ENCODE measurements around the gene CENPQ. TPM values are rescaled to one million over a fixed set of nuclear protein-coding genes. Genes with fewer than 3 reads are reported as not detected.

The CENPQ gene
- total RNA-seq: 1 to 10 TPM; 5.2 to 5.8 TPM
- polyA plus RNA-seq: 1 to 10 TPM; 4.3 to 5.6 TPM

GRCh38 chr6:49462927-49463611, at the start of gene CENPQ, which contains the start of gene MMUT:
CENPQ (plus strand) TSS chr6:49463370; CDS start chr6:49470177, 6,807 bp downstream.
MMUT (minus strand) TSS chr6:49463253; CDS start chr6:49459466, 3,787 bp downstream.
- DNase-seq: peak; percentile 92 to 94 (median 94)
- H3K4me3 ChIP-seq (ENCODE audit: low read length in 2 of 2): peak within 1 kb of the TSS; percentile 68 to 91
- no peaks in the 10 kb centered on the region for H3K27me3 ChIP-seq (ENCODE audit: insufficient read depth, low read length)
- H3K9me3 Mint-ChIP-seq: no peaks in the 10 kb centered on the region
- peaks cover 26% of the 10 kb centered on the region for H3K4me1 ChIP-seq (ENCODE audit: insufficient read depth, low read length)
- H3K4me1 Mint-ChIP-seq: peaks cover 25 to 60% (median 42%) of the 10 kb centered on the region in 4 donors
- H3K27ac Mint-ChIP-seq: peak within 1 kb of the TSS; percentile 87 to 99 (median 98)
- no peaks in the 10 kb centered on the region for H3K9me3 ChIP-seq (ENCODE audit: control insufficient read depth in 1 of 2, low read length in 2 of 2)
- H3K36me3 Mint-ChIP-seq: peaks cover 10 to 24% of the 10 kb centered on the region in 2 donors
- no peaks in the 10 kb centered on the region for H3K36me3 ChIP-seq (ENCODE audit: insufficient read depth, low read length)
- ChIA-PET CTCF (ENCODE audit: partially characterized antibody) (interaction anchor here (1.0 kb wide), 1 partner anchor 10 kb away, joined by 3 read pairs; no protein-coding TSS in a partner anchor), POLR2A (ENCODE audit: partially characterized antibody) (no interaction called here)
- peak within 1 kb of the TSS; percentile 94 to 99 (median 98) for H3K4me3 Mint-ChIP-seq
- H3K27ac ChIP-seq (ENCODE audit: low read depth, low read length): peak within 1 kb of the TSS; percentile 76
- intact Hi-C loops (cut with micrococcal nuclease): loop anchor here (2.0 kb wide), 1 partner anchor 1986 kb away; the partner anchor contains the start of gene CD2AP
- H3K27me3 Mint-ChIP-seq: no peaks in the 10 kb centered on the region

GRCh38 chr6:49415358-49415757, 47.8 kb upstream of the CENPQ start:
- intact Hi-C loops (cut with micrococcal nuclease): no loop called here
- POLR2A ChIA-PET (ENCODE audit: partially characterized antibody): no interaction called here
- H3K27ac Mint-ChIP-seq: no peak overlapping the region

GRCh38 chr6:49416195-49416594, 47.0 kb upstream of the CENPQ start:
- H3K36me3 ChIP-seq (ENCODE audit: insufficient read depth, low read length): no peaks in the 10 kb centered on the region
- no peak for DNase-seq
- Mint-ChIP-seq H3K27me3 (peaks cover 1 to 4% of the 10 kb centered on the region in 2 donors), H3K27ac (no peak overlapping the region), H3K9me3 (no peaks in the 10 kb centered on the region), H3K36me3 (no peaks in the 10 kb centered on the region), H3K4me1 (no peaks in the 10 kb centered on the region), H3K4me3 (no peak overlapping the region)
- H3K9me3 ChIP-seq (ENCODE audit: control insufficient read depth in 1 of 2, low read length in 2 of 2): no peaks in the 10 kb centered on the region
- H3K4me3 ChIP-seq (ENCODE audit: low read length in 2 of 2): no peak overlapping the region
- ChIA-PET CTCF (ENCODE audit: partially characterized antibody) (no interaction called here), POLR2A (ENCODE audit: partially characterized antibody) (no interaction called here)
- H3K4me1 ChIP-seq (ENCODE audit: insufficient read depth, low read length): no peaks in the 10 kb centered on the region
- intact Hi-C loops (cut with micrococcal nuclease): no loop called here
- no peak overlapping the region for H3K27ac ChIP-seq (ENCODE audit: low read depth, low read length)
- no peaks in the 10 kb centered on the region for H3K27me3 ChIP-seq (ENCODE audit: insufficient read depth, low read length)

More at GRCh38 chr6:49415358-49415757, 47.8 kb upstream of the CENPQ start:
- Histone ChIP-seq H3K27me3 (ENCODE audit: insufficient read depth, low read length) (no peaks in the 10 kb centered on the region), H3K27ac (ENCODE audit: low read depth, low read length) (no peak overlapping the region), H3K9me3 (ENCODE audit: control insufficient read depth in 1 of 2, low read length in 2 of 2) (no peaks in the 10 kb centered on the region), H3K4me3 (ENCODE audit: low read length in 2 of 2) (no peak overlapping the region), H3K36me3 (ENCODE audit: insufficient read depth, low read length) (no peaks in the 10 kb centered on the region), H3K4me1 (ENCODE audit: insufficient read depth, low read length) (no peaks in the 10 kb centered on the region)
- no peak overlapping the region for H3K4me3 Mint-ChIP-seq
- no peaks in the 10 kb centered on the region for H3K9me3 Mint-ChIP-seq
- H3K36me3 Mint-ChIP-seq: no peaks in the 10 kb centered on the region
- no peaks in the 10 kb centered on the region for H3K4me1 Mint-ChIP-seq
- no peak for DNase-seq
- CTCF ChIA-PET (ENCODE audit: partially characterized antibody): no interaction called here
- peaks cover 1 to 4% of the 10 kb centered on the region in 2 donors for H3K27me3 Mint-ChIP-seq

DNA sequence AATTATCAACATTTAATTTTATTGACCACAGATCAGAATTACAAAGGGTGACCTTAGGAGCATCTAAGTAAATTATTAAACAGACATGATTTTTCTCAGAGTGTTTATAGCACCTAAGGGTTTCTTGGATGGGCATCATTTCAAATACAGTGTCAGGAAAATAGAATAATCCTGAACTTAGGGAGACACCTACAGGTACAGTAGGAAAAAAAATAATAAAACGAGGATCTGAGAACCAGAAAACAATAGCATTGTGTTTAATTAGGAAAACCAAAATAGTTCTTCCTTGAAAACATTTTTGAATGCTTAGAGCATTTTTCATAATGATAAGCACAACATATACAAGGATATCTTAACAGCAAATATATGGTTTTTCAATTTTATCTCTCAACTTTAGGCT, 39.4 kb upstream of the CENPQ start:
- H3K4me3 Mint-ChIP-seq: no peak overlapping the region
- H3K27me3 Mint-ChIP-seq: peaks cover 0 to 2% of the 10 kb centered on the region in 2 donors
- intact Hi-C loops (cut with micrococcal nuclease): no loop called here
- no peak overlapping the region for H3K27ac ChIP-seq (ENCODE audit: low read depth, low read length)
- POLR2A ChIA-PET (ENCODE audit: partially characterized antibody): no interaction called here
- H3K4me1 Mint-ChIP-seq: no peaks in the 10 kb centered on the region
- H3K27ac Mint-ChIP-seq: no peak overlapping the region
- H3K4me1 ChIP-seq (ENCODE audit: insufficient read depth, low read length): no peaks in the 10 kb centered on the region
- H3K36me3 ChIP-seq (ENCODE audit: insufficient read depth, low read length): no peaks in the 10 kb centered on the region
- no peak overlapping the region for H3K4me3 ChIP-seq (ENCODE audit: low read length in 2 of 2)
- no peak for DNase-seq
- no peaks in the 10 kb centered on the region for H3K9me3 ChIP-seq (ENCODE audit: control insufficient read depth in 1 of 2, low read length in 2 of 2)
- peaks cover 6% of the 10 kb centered on the region in 2 donors for H3K36me3 Mint-ChIP-seq
- no peaks in the 10 kb centered on the region for H3K9me3 Mint-ChIP-seq
- CTCF ChIA-PET (ENCODE audit: partially characterized antibody): interaction anchor here (4.7 kb wide), 1 partner anchor 12 kb away, joined by 43 read pairs; no protein-coding TSS in a partner anchor
- no peaks in the 10 kb centered on the region for H3K27me3 ChIP-seq (ENCODE audit: insufficient read depth, low read length)

DNA sequence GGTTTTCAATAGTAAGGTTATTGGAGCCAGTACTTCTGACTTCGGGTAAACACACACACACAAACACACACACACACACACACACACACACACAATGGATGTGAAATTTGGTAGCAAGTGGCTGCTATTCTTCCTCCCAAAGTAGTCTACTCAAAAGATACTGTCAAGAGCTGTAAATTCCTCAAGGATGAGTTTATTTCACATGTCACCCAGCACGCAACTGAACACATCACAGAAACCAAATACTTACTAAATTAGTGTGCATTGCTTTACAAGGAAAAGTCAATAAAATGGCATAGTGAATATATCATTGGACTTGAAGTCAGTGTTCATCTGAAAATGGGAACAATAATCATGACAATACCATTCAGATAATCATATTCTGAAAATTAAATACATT, 33.0 kb upstream of the CENPQ start:
- intact Hi-C loops (cut with micrococcal nuclease): no loop called here
- no peaks in the 10 kb centered on the region for H3K27me3 ChIP-seq (ENCODE audit: insufficient read depth, low read length)
- Mint-ChIP-seq H3K4me3 (no peak overlapping the region), H3K4me1 (no peaks in the 10 kb centered on the region), H3K27me3 (peaks cover 0 to 2% of the 10 kb centered on the region in 2 donors), H3K36me3 (peaks cover 45 to 49% of the 10 kb centered on the region in 2 donors), H3K27ac (no peak overlapping the region), H3K9me3 (peaks cover 0 to 2% (median 0%) of the 10 kb centered on the region in 8 donors)
- POLR2A ChIA-PET (ENCODE audit: partially characterized antibody): no interaction called here
- peaks cover 23% of the 10 kb centered on the region for H3K36me3 ChIP-seq (ENCODE audit: insufficient read depth, low read length)
- CTCF ChIA-PET (ENCODE audit: partially characterized antibody): no interaction called here
- no peaks in the 10 kb centered on the region for H3K4me1 ChIP-seq (ENCODE audit: insufficient read depth, low read length)
- no peak overlapping the region for H3K4me3 ChIP-seq (ENCODE audit: low read length in 2 of 2)
- no peak overlapping the region for H3K27ac ChIP-seq (ENCODE audit: low read depth, low read length)
- no peak for DNase-seq
- no peaks in the 10 kb centered on the region for H3K9me3 ChIP-seq (ENCODE audit: control insufficient read depth in 1 of 2, low read length in 2 of 2)

DNA sequence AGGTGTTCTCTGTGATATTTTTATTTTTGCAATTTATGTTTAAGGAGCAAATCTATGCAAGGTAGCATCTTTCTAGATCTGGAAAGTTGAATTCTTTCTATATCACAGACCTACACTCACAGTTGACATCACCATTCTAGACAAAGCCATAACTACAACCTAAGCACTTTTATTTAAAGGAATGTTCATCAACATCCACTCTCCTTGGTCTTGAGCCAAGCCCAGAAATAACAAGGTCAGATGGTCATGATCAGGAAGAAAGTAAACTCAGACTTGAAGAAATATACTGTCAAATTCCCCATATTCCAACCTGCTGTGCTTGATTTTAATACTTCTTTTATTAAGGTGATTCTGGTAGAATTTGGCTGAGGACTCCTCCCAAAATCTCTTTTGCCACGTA, 32.3 kb upstream of the CENPQ start:
- peaks cover 0 to 1% of the 10 kb centered on the region in 2 donors for H3K27me3 Mint-ChIP-seq
- H3K9me3 Mint-ChIP-seq: peaks cover 0 to 2% (median 0%) of the 10 kb centered on the region in 8 donors
- H3K36me3 ChIP-seq (ENCODE audit: insufficient read depth, low read length): peaks cover 27% of the 10 kb centered on the region
- H3K27me3 ChIP-seq (ENCODE audit: insufficient read depth, low read length): no peaks in the 10 kb centered on the region
- no peak overlapping the region for H3K4me3 Mint-ChIP-seq
- H3K4me1 Mint-ChIP-seq: no peaks in the 10 kb centered on the region
- DNase-seq: no peak
- H3K36me3 Mint-ChIP-seq: peaks cover 51 to 55% of the 10 kb centered on the region in 2 donors
- ChIA-PET POLR2A (ENCODE audit: partially characterized antibody) (no interaction called here), CTCF (ENCODE audit: partially characterized antibody) (no interaction called here)
- H3K9me3 ChIP-seq (ENCODE audit: control insufficient read depth in 1 of 2, low read length in 2 of 2): no peaks in the 10 kb centered on the region
- H3K27ac ChIP-seq (ENCODE audit: low read depth, low read length): no peak overlapping the region
- no peak overlapping the region for H3K27ac Mint-ChIP-seq
- no peak overlapping the region for H3K4me3 ChIP-seq (ENCODE audit: low read length in 2 of 2)
- H3K4me1 ChIP-seq (ENCODE audit: insufficient read depth, low read length): no peaks in the 10 kb centered on the region
- intact Hi-C loops (cut with micrococcal nuclease): no loop called here

DNA sequence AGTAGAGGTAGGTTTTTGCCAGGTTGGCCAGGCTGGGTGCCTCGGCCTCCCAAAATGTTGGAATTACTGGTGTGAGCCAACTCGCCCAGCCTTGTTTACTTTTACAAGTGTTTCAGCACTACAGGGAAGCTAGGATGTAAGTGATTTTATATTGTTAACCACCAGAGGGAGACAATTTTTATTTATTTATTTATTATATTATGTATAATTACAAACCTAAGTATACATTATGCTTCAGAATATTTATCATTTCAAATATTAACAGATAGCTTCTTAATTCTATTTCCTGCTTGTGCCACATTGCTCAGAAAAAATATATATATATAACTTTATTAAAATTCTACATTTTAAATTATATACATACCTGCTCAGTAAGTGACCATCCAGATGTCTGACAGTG, 9.9 kb upstream of the CENPQ start:
- Histone ChIP-seq H3K27me3 (ENCODE audit: insufficient read depth, low read length) (no peaks in the 10 kb centered on the region), H3K9me3 (ENCODE audit: control insufficient read depth in 1 of 2, low read length in 2 of 2) (no peaks in the 10 kb centered on the region), H3K27ac (ENCODE audit: low read depth, low read length) (no peak overlapping the region), H3K4me1 (ENCODE audit: insufficient read depth, low read length) (no peaks in the 10 kb centered on the region), H3K4me3 (ENCODE audit: low read length in 2 of 2) (no peak overlapping the region), H3K36me3 (ENCODE audit: insufficient read depth, low read length) (peaks cover 5% of the 10 kb centered on the region)
- intact Hi-C loops (cut with micrococcal nuclease): no loop called here
- Mint-ChIP-seq H3K27me3 (no peaks in the 10 kb centered on the region), H3K9me3 (no peaks in the 10 kb centered on the region), H3K27ac (no peak overlapping the region), H3K36me3 (peaks cover 29 to 52% of the 10 kb centered on the region in 2 donors), H3K4me3 (no peak overlapping the region), H3K4me1 (peaks cover 0 to 4% (median 0%) of the 10 kb centered on the region in 4 donors)
- ChIA-PET POLR2A (ENCODE audit: partially characterized antibody) (no interaction called here), CTCF (ENCODE audit: partially characterized antibody) (interaction anchor here (0.7 to 2.3 kb wide), 4 partner anchors 9 to 79 kb away, joined by 3 to 5 read pairs (median 4); no protein-coding TSS in a partner anchor)
- peak in 1 of 5 donors; percentile 0 for DNase-seq

Measured in CD4-positive, alpha-beta memory T cell (primary cell).